ENCODE measurements around the gene WAPL. TPM values are rescaled to one million over a fixed set of nuclear protein-coding genes. Genes with fewer than 3 reads are reported as not detected.

WAPL gene
- total and polyA plus RNA-seq, 7 donors: 15.0 to 44.2 (median 33.8) TPM

DNA sequence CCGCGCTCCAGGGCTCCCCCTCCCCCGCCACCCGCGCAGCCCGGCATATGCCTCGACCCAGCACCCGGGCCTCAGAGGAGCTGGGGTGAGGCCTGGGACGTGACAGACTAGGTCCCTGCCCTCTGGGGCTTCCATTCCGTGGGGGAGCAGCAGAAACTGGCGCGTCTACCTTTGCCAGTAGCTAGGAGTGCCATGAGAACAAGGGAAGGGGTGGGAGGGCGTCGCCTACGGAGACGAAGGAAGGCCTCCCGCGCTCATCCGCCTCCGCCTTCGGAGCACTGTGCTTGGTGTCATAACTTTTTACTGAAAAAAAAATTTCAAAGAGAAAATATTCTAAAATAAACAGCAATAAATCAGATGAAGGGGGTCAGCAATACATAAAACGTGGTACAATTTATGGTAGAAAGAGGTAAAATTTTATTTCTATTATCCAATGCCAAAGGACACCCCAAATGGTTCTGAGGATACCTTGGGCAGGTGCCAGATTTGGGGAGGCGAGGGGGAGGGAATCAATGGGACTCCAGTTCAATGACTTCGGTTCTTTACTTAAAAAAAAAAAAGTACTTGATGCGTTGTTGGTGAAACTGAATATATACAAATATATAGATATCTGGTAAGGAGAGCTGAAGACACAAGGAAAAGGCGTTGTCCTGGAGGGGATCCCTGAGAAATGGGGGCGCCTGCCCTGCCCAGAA is 119.9 kb downstream of the WAPL start:
- H3K36me3 ChIP-seq: no peaks in the 10 kb centered on the region
- no peak for DNase-seq
- no peaks in the 10 kb centered on the region for H3K9me3 ChIP-seq
- TF ChIP-seq POLR2A (IDR thresholded peaks at IDR 0.05): no peak
- TF ChIP-seq, protein P1, sequence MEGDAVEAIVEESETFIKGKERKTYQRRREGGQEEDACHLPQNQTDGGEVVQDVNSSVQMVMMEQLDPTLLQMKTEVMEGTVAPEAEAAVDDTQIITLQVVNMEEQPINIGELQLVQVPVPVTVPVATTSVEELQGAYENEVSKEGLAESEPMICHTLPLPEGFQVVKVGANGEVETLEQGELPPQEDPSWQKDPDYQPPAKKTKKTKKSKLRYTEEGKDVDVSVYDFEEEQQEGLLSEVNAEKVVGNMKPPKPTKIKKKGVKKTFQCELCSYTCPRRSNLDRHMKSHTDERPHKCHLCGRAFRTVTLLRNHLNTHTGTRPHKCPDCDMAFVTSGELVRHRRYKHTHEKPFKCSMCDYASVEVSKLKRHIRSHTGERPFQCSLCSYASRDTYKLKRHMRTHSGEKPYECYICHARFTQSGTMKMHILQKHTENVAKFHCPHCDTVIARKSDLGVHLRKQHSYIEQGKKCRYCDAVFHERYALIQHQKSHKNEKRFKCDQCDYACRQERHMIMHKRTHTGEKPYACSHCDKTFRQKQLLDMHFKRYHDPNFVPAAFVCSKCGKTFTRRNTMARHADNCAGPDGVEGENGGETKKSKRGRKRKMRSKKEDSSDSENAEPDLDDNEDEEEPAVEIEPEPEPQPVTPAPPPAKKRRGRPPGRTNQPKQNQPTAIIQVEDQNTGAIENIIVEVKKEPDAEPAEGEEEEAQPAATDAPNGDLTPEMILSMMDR (IDR thresholded peaks at IDR 0.05): no peak
- no peak for TF ChIP-seq EP300 (IDR thresholded peaks at IDR 0.05)
- TF ChIP-seq POLR2AphosphoS5 (IDR thresholded peaks at IDR 0.05): no peak
- no peaks in the 10 kb centered on the region for H3K27me3 ChIP-seq
- 5 to 13% methylated on average over 27 of the region's 27 CpGs for WGBS, 2 donors
- H3K4me1 ChIP-seq: peaks cover 0 to 33% (median 28%) of the 10 kb centered on the region in 4 donors
- peak overlapping the region; percentile 48 to 70 (median 62) for H3K4me3 ChIP-seq
- intact Hi-C loops (cut with DNase I): loop anchor here (5.0 to 10.0 kb wide), 4 partner anchors 41 to 573 kb away; partner anchors contain the start of genes LDB3 and WAPL
- peak overlapping the region; percentile 84 to 97 (median 88) for H3K27ac ChIP-seq

GRCh38 chr10:86400705-86401587 is 120.6 kb downstream of the WAPL start:
- DNase-seq: peak; percentile 81
- intact Hi-C loops (cut with DNase I): loop anchor here (5.0 to 10.0 kb wide), 4 partner anchors 41 to 574 kb away; partner anchors contain the start of genes LDB3 and WAPL

DNA sequence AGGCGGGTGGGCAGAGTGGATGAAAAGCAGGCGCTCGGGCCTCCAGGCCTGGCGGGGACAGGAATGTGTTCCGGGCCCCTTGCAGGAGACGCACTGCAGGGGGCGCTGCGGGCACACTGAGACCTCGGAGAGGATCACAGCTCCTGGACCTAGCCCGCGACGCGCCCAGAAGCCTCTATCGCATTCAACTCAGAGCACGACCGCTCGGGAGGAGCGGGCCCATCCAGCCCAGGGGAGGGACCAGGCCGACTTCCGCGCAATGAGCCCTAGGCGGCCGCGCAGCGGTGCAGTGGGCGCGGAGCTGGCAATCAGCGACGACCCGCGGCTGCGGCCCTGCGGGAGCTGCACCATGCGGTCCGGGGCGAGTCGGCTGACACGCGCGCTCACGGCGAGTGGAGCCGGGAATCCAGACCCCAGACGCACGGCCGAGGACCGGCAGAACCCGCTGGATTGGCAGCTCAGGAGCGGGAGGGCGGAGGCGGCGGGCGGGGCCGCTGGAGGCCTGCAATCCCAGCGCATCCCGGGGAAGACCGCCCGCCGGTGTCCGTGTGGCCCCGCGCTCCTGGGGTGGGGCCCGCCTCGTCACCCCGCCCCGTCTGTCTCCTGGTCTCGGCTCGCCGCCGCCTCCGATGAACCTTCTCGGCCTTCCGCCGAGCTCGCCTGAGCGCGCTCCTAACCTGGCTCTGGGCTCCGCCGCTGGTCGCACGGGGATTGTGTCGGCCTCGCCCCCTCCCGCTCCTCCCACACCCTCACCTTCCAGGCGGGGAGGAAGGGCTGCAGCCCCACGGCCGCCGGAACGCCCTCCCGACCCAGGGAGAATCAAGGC is 121.5 kb downstream of the WAPL start:
- WGBS, 2 donors: 0% methylated on average over 90 of the region's 90 CpGs
- peak overlapping the region; percentile 48 to 70 (median 62) for H3K4me3 ChIP-seq
- H3K9me3 ChIP-seq: no peaks in the 10 kb centered on the region
- DNase-seq: peak; percentile 97
- intact Hi-C loops (cut with DNase I): loop anchor here (1.0 to 10.0 kb wide), 5 partner anchors 42 to 575 kb away; partner anchors contain the start of genes LDB3 and WAPL
- H3K27ac ChIP-seq: peak overlapping the region; percentile 84 to 97 (median 88)
- no peaks in the 10 kb centered on the region for H3K36me3 ChIP-seq
- peaks cover 0 to 33% (median 28%) of the 10 kb centered on the region in 4 donors for H3K4me1 ChIP-seq
- no peaks in the 10 kb centered on the region for H3K27me3 ChIP-seq
- TF ChIP-seq EP300 (IDR thresholded peaks at IDR 0.05) (no peak), POLR2AphosphoS5 (IDR thresholded peaks at IDR 0.05) (peak in 3 of 4 donors; percentile 52 to 56 (median 55))
- TF ChIP-seq, protein P1 (IDR thresholded peaks at IDR 0.05): peak; percentile 86 to 96 (median 88)

More at GRCh38 chr10:86400705-86401587, 120.6 kb downstream of the WAPL start:
- no peak for TF ChIP-seq EP300 (IDR thresholded peaks at IDR 0.05)
- no peak for TF ChIP-seq POLR2A (IDR thresholded peaks at IDR 0.05)
- TF ChIP-seq POLR2AphosphoS5 (IDR thresholded peaks at IDR 0.05): no peak
- TF ChIP-seq, protein P1 (IDR thresholded peaks at IDR 0.05): no peak
- H3K4me3 ChIP-seq: peak overlapping the region; percentile 48 to 70 (median 62)
- no peaks in the 10 kb centered on the region for H3K9me3 ChIP-seq
- peak overlapping the region; percentile 84 to 97 (median 88) for H3K27ac ChIP-seq
- no peaks in the 10 kb centered on the region for H3K36me3 ChIP-seq
- WGBS, 2 donors: 0 to 1% methylated on average over 76 of the region's 76 CpGs
- no peaks in the 10 kb centered on the region for H3K27me3 ChIP-seq
- peaks cover 0 to 33% (median 28%) of the 10 kb centered on the region in 4 donors for H3K4me1 ChIP-seq

DNA sequence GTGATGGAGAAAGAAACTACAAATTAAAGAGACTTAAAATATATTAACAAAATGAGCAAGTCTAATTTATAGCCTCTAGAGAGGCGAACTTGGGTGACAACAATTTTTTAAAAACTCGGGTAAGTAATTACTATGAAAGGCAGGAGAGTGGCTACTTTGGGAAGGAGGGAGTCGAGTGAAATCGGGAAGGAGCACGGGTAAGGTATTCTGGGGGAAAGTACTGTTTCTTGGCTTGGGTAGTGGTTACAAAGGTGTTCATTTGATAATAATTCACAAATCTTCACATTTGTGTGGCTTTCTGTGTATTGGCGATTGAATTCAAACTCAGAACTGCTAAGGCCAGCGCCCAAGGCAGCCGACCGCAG is 122.1 kb downstream of the WAPL start:
- no peaks in the 10 kb centered on the region for H3K36me3 ChIP-seq
- 35 to 41% methylated on average over 9 of the region's 9 CpGs for WGBS, 2 donors
- H3K27ac ChIP-seq: peak overlapping the region; percentile 84 to 97 (median 88)
- peaks cover 0 to 33% (median 28%) of the 10 kb centered on the region in 4 donors for H3K4me1 ChIP-seq
- TF ChIP-seq POLR2A (IDR thresholded peaks at IDR 0.05): no peak
- TF ChIP-seq, protein P1 (IDR thresholded peaks at IDR 0.05): no peak
- TF ChIP-seq POLR2AphosphoS5 (IDR thresholded peaks at IDR 0.05): no peak
- no peak for TF ChIP-seq EP300 (IDR thresholded peaks at IDR 0.05)
- H3K27me3 ChIP-seq: no peaks in the 10 kb centered on the region
- H3K4me3 ChIP-seq: peak overlapping the region in 3 of 4 donors; percentile 60 to 70 (median 65)
- DNase-seq: no peak
- intact Hi-C loops (cut with DNase I): loop anchor here (1.0 kb wide), 1 partner anchor 186 kb away; no protein-coding TSS in a partner anchor
- no peaks in the 10 kb centered on the region for H3K9me3 ChIP-seq

All from sigmoid colon (tissue), 7 donors.